OCI-LY7 (cell line): ENCODE measurements around the gene P2RY4. TPM values are rescaled to one million over a fixed set of nuclear protein-coding genes. Genes with fewer than 3 reads are reported as not detected.

Experiments
- BruUV-seq: library from RNA; stranded (reverse); fragments of 400-500 nt; replicated peaks from 2 replicates; lab custom pipeline; 2021; lab: Mats Ljungman, UMichigan
- CTCF ChIA-PET: fragments of 300-600 bp; sonication (Branson Sonifier 250); formaldehyde crosslinking; loops from one replicate; lab custom pipeline; 2022; ENCODE audit warnings: antibody characterized with exemption; ENCODE audit not compliant: unreplicated experiment; lab: Charles Lee
- POLR2A ChIA-PET: fragments of 300-600 bp; sonication (Branson Sonifier 250); formaldehyde crosslinking; loops from one replicate; lab custom pipeline; 2022; ENCODE audit warnings: antibody characterized with exemption; lab: Charles Lee
- DNase-seq: peaks from one replicate; pipeline ENCODE4 v3.0.0-alpha.2; 2015; ENCODE audit warnings: low spot score
- H2AFZ ChIP-seq: fragments of 200-600 bp; sonication (generic), shearing (Covaris generic); 2 replicates; pipeline ENCODE4 v1.6.1; 2014; ENCODE audit warnings: mild to moderate bottlenecking, antibody characterized with exemption, low read length, moderate library complexity
- H3K27ac ChIP-seq: fragments of 200-600 bp; sonication (generic); 2 replicates; pipeline ENCODE4 v1.5.1; 2014; ENCODE audit warnings: mixed run types, low read depth, mild to moderate bottlenecking, moderate library complexity, low read length, inconsistent platforms; ENCODE audit not compliant: poor library complexity, severe bottlenecking
- H3K36me3 ChIP-seq: fragments of 200-600 bp; sonication (generic); 2 replicates; pipeline ENCODE4 v1.6.1; 2014; ENCODE audit warnings: mild to moderate bottlenecking, antibody characterized with exemption, low read length, moderate library complexity, mixed read lengths; ENCODE audit not compliant: insufficient read depth
- H3K4me1 ChIP-seq: fragments of 200-600 bp; sonication (generic); 2 replicates; pipeline ENCODE4 v1.5.1; 2014; ENCODE audit warnings: mild to moderate bottlenecking, low read length; ENCODE audit not compliant: insufficient read depth, poor library complexity, severe bottlenecking
- H3K4me2 ChIP-seq: fragments of 200-600 bp; sonication (generic); 2 replicates; pipeline ENCODE4 v1.6.1; 2014; ENCODE audit warnings: mild to moderate bottlenecking, low read length
- H3K4me3 ChIP-seq: fragments of 200-600 bp; sonication (generic); 2 replicates; pipeline ENCODE4 v1.5.1; 2014; ENCODE audit warnings: mild to moderate bottlenecking, low read depth, low read length; ENCODE audit not compliant: poor library complexity, severe bottlenecking
- H3K79me2 ChIP-seq: fragments of 200-600 bp; sonication (generic); 2 replicates; pipeline ENCODE4 v1.6.1; 2016; ENCODE audit warnings: low read depth, mild to moderate bottlenecking, low read length, moderate library complexity, mixed read lengths; ENCODE audit not compliant: insufficient read depth
- H3K9me2 ChIP-seq: fragments of 200-600 bp; sonication (generic); 2 replicates; pipeline ENCODE4 v1.6.1; 2016; ENCODE audit warnings: mild to moderate bottlenecking, low read length, mixed read lengths; ENCODE audit not compliant: insufficient read depth
- H3K9me3 ChIP-seq: fragments of 200-600 bp; sonication (generic); 2 replicates; pipeline ENCODE4 v1.6.1; 2014; ENCODE audit warnings: mild to moderate bottlenecking, mixed run types, low read length, mixed read lengths
- H4K20me1 ChIP-seq: fragments of 200-600 bp; sonication (generic); 2 replicates; pipeline ENCODE4 v1.6.1; 2014; ENCODE audit warnings: mild to moderate bottlenecking, antibody characterized with exemption, low read length, moderate library complexity, mixed read lengths; ENCODE audit not compliant: insufficient read depth
- CTCF ChIP-seq: fragments of 200-600 bp; sonication (generic); conservative IDR thresholded peaks from 2 replicates; pipeline ENCODE4 v1.5.1; 2014; ENCODE audit warnings: mild to moderate bottlenecking, antibody characterized with exemption, low read length, moderate library complexity, mixed read lengths
- EZH2phosphoT487 ChIP-seq: fragments of 200-600 bp; sonication (generic); IDR thresholded peaks from 2 replicates; pipeline ENCODE4 v1.6.1; 2018; ENCODE audit warnings: low read depth, borderline replicate concordance, mild to moderate bottlenecking, mixed run types, antibody characterized with exemption, low read length, moderate library complexity, mixed read lengths
- intact Hi-C: fragments of 100-400 bp; cut with micrococcal nuclease; formaldehyde crosslinking; loops from one replicate; pipeline ENCODE4 v1.10.0; 2022; ENCODE audit not compliant: unreplicated experiment
- total RNA-seq, 2 experiments: library from RNA; depleted of rRNA in 1 of 2; stranded (reverse); fragments of >200 nt in 1 of 2; shearing (Covaris generic) in 1 of 2; gene quantifications; 2 replicates each; pipeline ENCODE4 v1.2.3, GENCODE V29; 2014 to 2022

Gene P2RY4
- total RNA-seq, 2 experiments from 2014 or later: 0.16 to 0.21 TPM

- Histone ChIP-seq H3K36me3 (no peaks in the 10 kb centered on the region), H3K4me2 (no peak overlapping the region), H3K4me3 (no peak overlapping the region), H2AFZ (no peak overlapping the region), H3K27ac (no peak overlapping the region), H3K9me2 (no peaks in the 10 kb centered on the region), H4K20me1 (no peaks in the 10 kb centered on the region), H3K79me2 (no peaks in the 10 kb centered on the region), H3K4me1 (no peaks in the 10 kb centered on the region), H3K9me3 (no peaks in the 10 kb centered on the region)
- no peak for TF ChIP-seq CTCF
- no peak for TF ChIP-seq EZH2phosphoT487
- intact Hi-C loops: no loop called here
- ChIA-PET CTCF (no interaction called here), POLR2A (no interaction called here)
- BruUV-seq: no TSS peak
- no peak for DNase-seq
Measured at GRCh38 chrX:70255452-70255851, 4.6 kb downstream of the P2RY4 start.

- no peaks in the 10 kb centered on the region for H3K79me2 ChIP-seq
- POLR2A ChIA-PET: no interaction called here
- no peaks in the 10 kb centered on the region for H3K9me3 ChIP-seq
- H3K36me3 ChIP-seq: no peaks in the 10 kb centered on the region
- no peak for TF ChIP-seq EZH2phosphoT487
- no peak for TF ChIP-seq CTCF
- CTCF ChIA-PET: no interaction called here
- no peak overlapping the region for H3K4me3 ChIP-seq
- H2AFZ ChIP-seq: no peak overlapping the region
- H3K4me1 ChIP-seq: no peaks in the 10 kb centered on the region
- H4K20me1 ChIP-seq: no peaks in the 10 kb centered on the region
- intact Hi-C loops: no loop called here
- no TSS peak for BruUV-seq
- H3K9me2 ChIP-seq: no peaks in the 10 kb centered on the region
- DNase-seq: no peak
- no peak overlapping the region for H3K27ac ChIP-seq
- H3K4me2 ChIP-seq: no peak overlapping the region
Measured at GRCh38 chrX:70254909-70255308, 5.1 kb downstream of the P2RY4 start.

DNA sequence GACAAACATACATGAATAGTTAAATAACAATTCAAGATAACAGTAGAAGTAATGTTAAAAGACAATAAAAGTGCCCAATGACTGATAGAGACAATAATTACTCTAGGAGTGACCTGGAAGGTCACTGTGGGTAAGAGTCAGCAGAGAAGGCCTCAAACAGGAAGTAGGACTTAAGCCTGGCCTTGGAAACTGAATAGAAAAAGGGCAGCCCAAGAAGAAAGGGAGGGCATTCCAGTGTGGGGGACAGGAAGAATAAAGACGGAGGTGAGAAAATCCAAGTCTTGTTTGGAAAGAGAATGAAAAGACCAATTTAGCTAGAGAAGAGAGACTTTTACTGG is 6.0 kb downstream of the P2RY4 start:
- Histone ChIP-seq H3K27ac (no peak overlapping the region), H3K9me2 (no peaks in the 10 kb centered on the region), H3K4me3 (no peak overlapping the region), H3K36me3 (no peaks in the 10 kb centered on the region), H2AFZ (no peak overlapping the region), H3K4me1 (no peaks in the 10 kb centered on the region), H3K4me2 (no peak overlapping the region), H3K79me2 (no peaks in the 10 kb centered on the region), H4K20me1 (no peaks in the 10 kb centered on the region), H3K9me3 (no peaks in the 10 kb centered on the region)
- ChIA-PET CTCF (no interaction called here), POLR2A (interaction anchor here (1.0 kb wide), 1 partner anchor 121 kb away, joined by 3 read pairs; the partner anchor contains the start of gene IGBP1)
- no TSS peak for BruUV-seq
- intact Hi-C loops: no loop called here
- no peak for DNase-seq
- TF ChIP-seq EZH2phosphoT487 (no peak), CTCF (no peak)
